ENCODE results near the gene RABGGTA. TPM values are rescaled to one million over a fixed set of nuclear protein-coding genes. Genes with fewer than 3 reads are reported as not detected.

The RABGGTA gene
- polyA plus RNA-seq, 2 of the 4 experiments (the other 2 are of a cell fraction), result 18.6 to 21.9 TPM

DNA sequence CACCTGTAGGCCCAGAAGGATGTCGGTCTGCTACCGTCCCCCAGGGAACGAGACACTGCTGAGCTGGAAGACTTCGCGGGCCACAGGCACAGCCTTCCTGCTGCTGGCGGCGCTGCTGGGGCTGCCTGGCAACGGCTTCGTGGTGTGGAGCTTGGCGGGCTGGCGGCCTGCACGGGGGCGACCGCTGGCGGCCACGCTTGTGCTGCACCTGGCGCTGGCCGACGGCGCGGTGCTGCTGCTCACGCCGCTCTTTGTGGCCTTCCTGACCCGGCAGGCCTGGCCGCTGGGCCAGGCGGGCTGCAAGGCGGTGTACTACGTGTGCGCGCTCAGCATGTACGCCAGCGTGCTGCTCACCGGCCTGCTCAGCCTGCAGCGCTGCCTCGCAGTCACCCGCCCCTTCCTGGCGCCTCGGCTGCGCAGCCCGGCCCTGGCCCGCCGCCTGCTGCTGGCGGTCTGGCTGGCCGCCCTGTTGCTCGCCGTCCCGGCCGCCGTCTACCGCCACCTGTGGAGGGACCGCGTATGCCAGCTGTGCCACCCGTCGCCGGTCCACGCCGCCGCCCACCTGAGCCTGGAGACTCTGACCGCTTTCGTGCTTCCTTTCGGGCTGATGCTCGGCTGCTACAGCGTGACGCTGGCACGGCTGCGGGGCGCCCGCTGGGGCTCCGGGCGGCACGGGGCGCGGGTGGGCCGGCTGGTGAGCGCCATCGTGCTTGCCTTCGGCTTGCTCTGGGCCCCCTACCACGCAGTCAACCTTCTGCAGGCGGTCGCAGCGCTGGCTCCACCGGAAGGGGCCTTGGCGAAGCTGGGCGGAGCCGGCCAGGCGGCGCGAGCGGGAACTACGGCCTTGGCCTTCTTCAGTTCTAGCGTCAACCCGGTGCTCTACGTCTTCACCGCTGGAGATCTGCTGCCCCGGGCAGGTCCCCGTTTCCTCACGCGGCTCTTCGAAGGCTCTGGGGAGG lies 39.5 kb upstream of the RABGGTA start, which contains the start of gene LTB4R (continued):
- TF ChIP-seq, protein P1, sequence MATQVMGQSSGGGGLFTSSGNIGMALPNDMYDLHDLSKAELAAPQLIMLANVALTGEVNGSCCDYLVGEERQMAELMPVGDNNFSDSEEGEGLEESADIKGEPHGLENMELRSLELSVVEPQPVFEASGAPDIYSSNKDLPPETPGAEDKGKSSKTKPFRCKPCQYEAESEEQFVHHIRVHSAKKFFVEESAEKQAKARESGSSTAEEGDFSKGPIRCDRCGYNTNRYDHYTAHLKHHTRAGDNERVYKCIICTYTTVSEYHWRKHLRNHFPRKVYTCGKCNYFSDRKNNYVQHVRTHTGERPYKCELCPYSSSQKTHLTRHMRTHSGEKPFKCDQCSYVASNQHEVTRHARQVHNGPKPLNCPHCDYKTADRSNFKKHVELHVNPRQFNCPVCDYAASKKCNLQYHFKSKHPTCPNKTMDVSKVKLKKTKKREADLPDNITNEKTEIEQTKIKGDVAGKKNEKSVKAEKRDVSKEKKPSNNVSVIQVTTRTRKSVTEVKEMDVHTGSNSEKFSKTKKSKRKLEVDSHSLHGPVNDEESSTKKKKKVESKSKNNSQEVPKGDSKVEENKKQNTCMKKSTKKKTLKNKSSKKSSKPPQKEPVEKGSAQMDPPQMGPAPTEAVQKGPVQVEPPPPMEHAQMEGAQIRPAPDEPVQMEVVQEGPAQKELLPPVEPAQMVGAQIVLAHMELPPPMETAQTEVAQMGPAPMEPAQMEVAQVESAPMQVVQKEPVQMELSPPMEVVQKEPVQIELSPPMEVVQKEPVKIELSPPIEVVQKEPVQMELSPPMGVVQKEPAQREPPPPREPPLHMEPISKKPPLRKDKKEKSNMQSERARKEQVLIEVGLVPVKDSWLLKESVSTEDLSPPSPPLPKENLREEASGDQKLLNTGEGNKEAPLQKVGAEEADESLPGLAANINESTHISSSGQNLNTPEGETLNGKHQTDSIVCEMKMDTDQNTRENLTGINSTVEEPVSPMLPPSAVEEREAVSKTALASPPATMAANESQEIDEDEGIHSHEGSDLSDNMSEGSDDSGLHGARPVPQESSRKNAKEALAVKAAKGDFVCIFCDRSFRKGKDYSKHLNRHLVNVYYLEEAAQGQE (IDR thresholded peaks at IDR 0.05), result no peak
- TF ChIP-seq, protein P2, sequence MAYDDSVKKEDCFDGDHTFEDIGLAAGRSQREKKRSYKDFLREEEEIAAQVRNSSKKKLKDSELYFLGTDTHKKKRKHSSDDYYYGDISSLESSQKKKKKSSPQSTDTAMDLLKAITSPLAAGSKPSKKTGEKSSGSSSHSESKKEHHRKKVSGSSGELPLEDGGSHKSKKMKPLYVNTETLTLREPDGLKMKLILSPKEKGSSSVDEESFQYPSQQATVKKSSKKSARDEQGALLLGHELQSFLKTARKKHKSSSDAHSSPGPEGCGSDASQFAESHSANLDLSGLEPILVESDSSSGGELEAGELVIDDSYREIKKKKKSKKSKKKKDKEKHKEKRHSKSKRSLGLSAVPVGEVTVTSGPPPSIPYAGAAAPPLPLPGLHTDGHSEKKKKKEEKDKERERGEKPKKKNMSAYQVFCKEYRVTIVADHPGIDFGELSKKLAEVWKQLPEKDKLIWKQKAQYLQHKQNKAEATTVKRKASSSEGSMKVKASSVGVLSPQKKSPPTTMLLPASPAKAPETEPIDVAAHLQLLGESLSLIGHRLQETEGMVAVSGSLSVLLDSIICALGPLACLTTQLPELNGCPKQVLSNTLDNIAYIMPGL (CRISPR knock-in tag; IDR thresholded peaks at IDR 0.05; ENCODE audit: borderline replicate concordance), result no peak
- TF ChIP-seq, protein P3, sequence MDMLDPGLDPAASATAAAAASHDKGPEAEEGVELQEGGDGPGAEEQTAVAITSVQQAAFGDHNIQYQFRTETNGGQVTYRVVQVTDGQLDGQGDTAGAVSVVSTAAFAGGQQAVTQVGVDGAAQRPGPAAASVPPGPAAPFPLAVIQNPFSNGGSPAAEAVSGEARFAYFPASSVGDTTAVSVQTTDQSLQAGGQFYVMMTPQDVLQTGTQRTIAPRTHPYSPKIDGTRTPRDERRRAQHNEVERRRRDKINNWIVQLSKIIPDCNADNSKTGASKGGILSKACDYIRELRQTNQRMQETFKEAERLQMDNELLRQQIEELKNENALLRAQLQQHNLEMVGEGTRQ (IDR thresholded peaks at IDR 0.05), result no peak

DNA sequence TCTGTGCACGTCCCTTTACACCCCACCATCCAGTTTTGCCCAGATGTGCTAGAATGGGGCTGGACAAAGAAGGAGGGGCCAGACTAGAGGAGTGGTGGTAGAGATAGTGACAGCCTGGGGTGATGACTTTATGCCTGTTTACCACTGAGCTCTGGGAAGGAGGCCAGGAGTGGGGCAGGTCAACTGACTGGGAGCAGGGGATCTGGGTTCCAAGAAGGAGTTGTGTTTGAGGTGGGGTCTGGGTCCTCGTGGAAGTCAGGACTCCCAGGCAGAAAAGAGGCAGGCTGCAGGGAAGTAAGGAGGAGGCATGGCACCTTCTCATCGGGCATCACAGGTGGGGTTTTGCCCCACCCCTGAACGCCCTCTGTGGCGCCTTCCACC lies 38.9 kb upstream of the RABGGTA start:
- H3K9me3 ChIP-seq, result no peaks in the 10 kb centered on the region
- TF ChIP-seq HOXB13 (CRISPR knock-in tag; IDR thresholded peaks at IDR 0.05; ENCODE audit: low read depth), result no peak
- TF ChIP-seq, protein P2 (CRISPR knock-in tag; IDR thresholded peaks at IDR 0.05; ENCODE audit: borderline replicate concordance), result no peak
- TF ChIP-seq ZFP36 (IDR thresholded peaks at IDR 0.05; ENCODE audit: borderline replicate concordance, partially characterized antibody), result no peak
- TF ChIP-seq RFX5 (IDR thresholded peaks at IDR 0.05), result no peak
- TF ChIP-seq, protein P4, sequence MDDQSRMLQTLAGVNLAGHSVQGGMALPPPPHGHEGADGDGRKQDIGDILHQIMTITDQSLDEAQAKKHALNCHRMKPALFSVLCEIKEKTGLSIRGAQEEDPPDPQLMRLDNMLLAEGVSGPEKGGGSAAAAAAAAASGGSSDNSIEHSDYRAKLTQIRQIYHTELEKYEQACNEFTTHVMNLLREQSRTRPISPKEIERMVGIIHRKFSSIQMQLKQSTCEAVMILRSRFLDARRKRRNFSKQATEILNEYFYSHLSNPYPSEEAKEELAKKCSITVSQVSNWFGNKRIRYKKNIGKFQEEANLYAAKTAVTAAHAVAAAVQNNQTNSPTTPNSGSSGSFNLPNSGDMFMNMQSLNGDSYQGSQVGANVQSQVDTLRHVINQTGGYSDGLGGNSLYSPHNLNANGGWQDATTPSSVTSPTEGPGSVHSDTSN (IDR thresholded peaks at IDR 0.05), result no peak
- TF ChIP-seq JUNB (IDR thresholded peaks at IDR 0.05), result no peak
- no peak for TF ChIP-seq TP53 (CRISPR knock-in tag; IDR thresholded peaks at IDR 0.05)
- TF ChIP-seq CHD4 (IDR thresholded peaks at IDR 0.05; ENCODE audit: borderline replicate concordance), result no peak
- TF ChIP-seq EHMT2 (IDR thresholded peaks at IDR 0.05; ENCODE audit: low read depth), result no peak
- TF ChIP-seq JUN (IDR thresholded peaks at IDR 0.05), result no peak
- TF ChIP-seq KDM5A (IDR thresholded peaks at IDR 0.05), result no peak
- TF ChIP-seq NFE2L2 (conservative IDR thresholded peaks at IDR 0.05; ENCODE audit: low read length), result no peak
- no peak for TF ChIP-seq BHLHE40 (IDR thresholded peaks at IDR 0.05; ENCODE audit: low read depth, low read length)
- no peak for TF ChIP-seq ZNF302 (CRISPR knock-in tag; IDR thresholded peaks at IDR 0.05)
- no peak for TF ChIP-seq HDAC2 (IDR thresholded peaks at IDR 0.05)
- TF ChIP-seq, protein P5, sequence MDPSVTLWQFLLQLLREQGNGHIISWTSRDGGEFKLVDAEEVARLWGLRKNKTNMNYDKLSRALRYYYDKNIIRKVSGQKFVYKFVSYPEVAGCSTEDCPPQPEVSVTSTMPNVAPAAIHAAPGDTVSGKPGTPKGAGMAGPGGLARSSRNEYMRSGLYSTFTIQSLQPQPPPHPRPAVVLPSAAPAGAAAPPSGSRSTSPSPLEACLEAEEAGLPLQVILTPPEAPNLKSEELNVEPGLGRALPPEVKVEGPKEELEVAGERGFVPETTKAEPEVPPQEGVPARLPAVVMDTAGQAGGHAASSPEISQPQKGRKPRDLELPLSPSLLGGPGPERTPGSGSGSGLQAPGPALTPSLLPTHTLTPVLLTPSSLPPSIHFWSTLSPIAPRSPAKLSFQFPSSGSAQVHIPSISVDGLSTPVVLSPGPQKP (IDR thresholded peaks at IDR 0.05; ENCODE audit: low read depth, low read length), result no peak
- no peak for FAIRE-seq
- DNase-seq (ENCODE audit: low read depth in 1 of 2, low spot score in 1 of 2), result no peak
- H3K4me3 ChIP-seq, result no peak overlapping the region
- ChIA-PET CTCF (interaction anchor here (6.5 to 46.6 kb wide), 6 partner anchors 10 to 120 kb away, joined by 76 to 1142 read pairs (median 302); partner anchors contain the start of genes ADCY4, CBLN3, DHRS1 and KHNYN), POLR2A (no interaction called here)
- WGBS (ENCODE audit: missing lambda C conversion rate), result 78% methylated on average over 5 of the region's 5 CpGs
- no peak overlapping the region for H3K27ac ChIP-seq
- H3K4me1 ChIP-seq, result peaks cover 16% of the 10 kb centered on the region
- no peak overlapping the region for H3K4me2 ChIP-seq
- ATAC-seq, result no peak
